HEK293T (cell line): Measurements from ENCODE around the gene DUS2.

ENCODE experiments used
- CTCF ChIA-PET: fragments of 350-600 bp; formaldehyde crosslinking; extraction: SDS; loops from one replicate; lab custom pipeline; 2021; ENCODE audit warnings: antibody characterized with exemption, inconsistent platforms; lab: Yijun Ruan, JAX
- POLR2A ChIA-PET: fragments of 350-600 bp; formaldehyde crosslinking; extraction: SDS; loops from one replicate; lab custom pipeline; 2020; ENCODE audit warnings: antibody characterized with exemption, inconsistent platforms; lab: Yijun Ruan, JAX
- DNase-seq: peaks from one replicate; pipeline ENCODE4 v3.0.0; 2012; ENCODE audit warnings: mixed read lengths; ENCODE audit errors: extremely low spot score
- ARNT ChIP-seq: fragments of 450-650 bp; IDR thresholded peaks from 2 replicates; pipeline ENCODE4 v1.6.1; 2017; ENCODE audit warnings: mild to moderate bottlenecking
- BHLHE40 ChIP-seq: fragments of 450-650 bp; IDR thresholded peaks from 2 replicates; pipeline ENCODE4 v1.6.1; 2016; ENCODE audit warnings: mild to moderate bottlenecking, moderate library complexity, borderline replicate concordance
- CTBP1 ChIP-seq: fragments of 450-650 bp; IDR thresholded peaks from 2 replicates; pipeline ENCODE4 v1.6.1; 2016; ENCODE audit warnings: borderline replicate concordance
- ELF4 ChIP-seq: fragments of 450-650 bp; IDR thresholded peaks from 2 replicates; pipeline ENCODE4 v1.6.1; 2017; ENCODE audit warnings: antibody characterized with exemption
- FOXA1 ChIP-seq: fragments of 450-650 bp; IDR thresholded peaks from 2 replicates; pipeline ENCODE4 v1.6.1; 2016; ENCODE audit warnings: mild to moderate bottlenecking
- FOXK2 ChIP-seq: fragments of 450-650 bp; IDR thresholded peaks from 2 replicates; pipeline ENCODE4 v1.6.1; 2016; ENCODE audit warnings: mild to moderate bottlenecking
- FOXM1 ChIP-seq: fragments of 450-650 bp; IDR thresholded peaks from 2 replicates; pipeline ENCODE4 v1.6.1; 2017; ENCODE audit warnings: mild to moderate bottlenecking, borderline replicate concordance
- HDGF ChIP-seq: fragments of 450-650 bp; IDR thresholded peaks from 2 replicates; pipeline ENCODE4 v1.6.1; 2017; ENCODE audit warnings: antibody characterized with exemption, borderline replicate concordance
- L3MBTL2 ChIP-seq: fragments of 450-650 bp; conservative IDR thresholded peaks from 2 replicates; pipeline ENCODE4 v1.6.1; 2016; ENCODE audit warnings: mild to moderate bottlenecking
- LEF1 ChIP-seq: fragments of 450-650 bp; IDR thresholded peaks from 2 replicates; pipeline ENCODE4 v1.6.1; 2017; ENCODE audit warnings: mild to moderate bottlenecking, borderline replicate concordance
- NFRKB ChIP-seq: fragments of 450-650 bp; IDR thresholded peaks from 2 replicates; pipeline ENCODE4 v1.6.1; 2016; ENCODE audit warnings: mild to moderate bottlenecking, moderate library complexity
- PKNOX1 ChIP-seq: fragments of 450-650 bp; IDR thresholded peaks from 2 replicates; pipeline ENCODE4 v1.6.1; 2016
- SP1 ChIP-seq: fragments of 450-650 bp; IDR thresholded peaks from 2 replicates; pipeline ENCODE4 v1.6.1; 2017
- SUZ12 ChIP-seq: fragments of 450-650 bp; IDR thresholded peaks from 2 replicates; pipeline ENCODE4 v1.6.1; 2016; ENCODE audit warnings: mild to moderate bottlenecking
- TARDBP ChIP-seq: fragments of 450-650 bp; IDR thresholded peaks from 2 replicates; pipeline ENCODE4 v1.6.1; 2016
- ZNF384 ChIP-seq: fragments of 450-650 bp; IDR thresholded peaks from 2 replicates; pipeline ENCODE4 v1.6.1; 2016

DUS2 gene

GRCh38 chr16:68083861-68084503 lies 60.9 kb downstream of the DUS2 start:
- DNase-seq = no peak
- TF ChIP-seq BHLHE40 (no peak), L3MBTL2 (no peak), SUZ12 (no peak), TARDBP (no peak), ELF4 (no peak), FOXK2 (no peak), ZNF384 (no peak), PKNOX1 (no peak), NFRKB (no peak), HDGF (no peak), FOXM1 (no peak), LEF1 (no peak), FOXA1 (no peak), SP1 (no peak)
- ChIA-PET CTCF (interaction anchor here (0.7 to 1.2 kb wide), 2 partner anchors 19 to 146 kb away, joined by 3 read pairs; no protein-coding TSS in a partner anchor), POLR2A (interaction anchor here (0.6 to 3.8 kb wide), 12 partner anchors 10 to 180 kb away, joined by 3 to 27 read pairs (median 6); partner anchors contain the start of genes PLA2G15 and SLC7A6)

- ChIA-PET POLR2A (interaction anchor here (0.6 to 3.8 kb wide), 21 partner anchors 9 to 241 kb away, joined by 3 to 27 read pairs (median 4); partner anchors contain the start of genes ESRP2, PLA2G15 and SLC7A6), CTCF (interaction anchor here (0.7 to 1.6 kb wide), 3 partner anchors 9 to 145 kb away, joined by 3 to 8 read pairs (median 3); no protein-coding TSS in a partner anchor)
- TF ChIP-seq FOXM1 = peak; percentile 45; the same call in 1 of the 2 replicates
- peak; percentile 86 for TF ChIP-seq L3MBTL2
- no peak for TF ChIP-seq HDGF
- TF ChIP-seq NFRKB = no peak
- no peak for TF ChIP-seq CTBP1
- TF ChIP-seq ELF4 = no peak
- TF ChIP-seq FOXK2 = no peak
- no peak for TF ChIP-seq SP1
- TF ChIP-seq ARNT = no peak
- TF ChIP-seq TARDBP = no peak
- no peak for TF ChIP-seq FOXA1
- TF ChIP-seq LEF1 = no peak
- TF ChIP-seq PKNOX1 = peak; percentile 61
- TF ChIP-seq BHLHE40 = no peak
- TF ChIP-seq ZNF384 = no peak
- TF ChIP-seq SUZ12 = no peak
- DNase-seq = peak; percentile 66
These were observed 61.6 kb downstream of the DUS2 start for GRCh38 chr16:68084504-68085258.

GRCh38 chr16:68085259-68086071 lies 62.4 kb downstream of the DUS2 start, which contains the start of gene NFATC3:
Gene NFATC3, plus strand, starts transcription at chr16:68085370. Its CDS starts 312 bp downstream, at chr16:68085682.
- TF ChIP-seq NFRKB (no peak), FOXM1 (no peak), BHLHE40 (no peak), ZNF384 (no peak), TARDBP (no peak)
- POLR2A ChIA-PET = interaction anchor here (0.9 to 3.8 kb wide), 16 partner anchors 9 to 241 kb away, joined by 3 to 27 read pairs (median 4); partner anchors contain the start of genes ESRP2 and PLA2G15

GRCh38 chr16:68086336-68086841 lies 63.3 kb downstream of the DUS2 start:
- ChIA-PET CTCF (interaction anchor here (0.5 to 1.6 kb wide), 2 partner anchors 8 to 230 kb away, joined by 3 to 8 read pairs; no protein-coding TSS in a partner anchor), POLR2A (interaction anchor here (0.9 to 2.9 kb wide), 8 partner anchors 10 to 178 kb away, joined by 3 to 23 read pairs (median 6); partner anchors contain the start of gene SLC7A6)
- DNase-seq = peak; percentile 25
- no peak for TF ChIP-seq SUZ12
- TF ChIP-seq FOXM1 = no peak
- no peak for TF ChIP-seq L3MBTL2
- no peak for TF ChIP-seq CTBP1
- no peak for TF ChIP-seq FOXA1
- no peak for TF ChIP-seq HDGF
- TF ChIP-seq ARNT = no peak
- no peak for TF ChIP-seq FOXK2
- no peak for TF ChIP-seq ZNF384
- no peak for TF ChIP-seq PKNOX1
- TF ChIP-seq SP1 = no peak

More at GRCh38 chr16:68085259-68086071, 62.4 kb downstream of the DUS2 start, which contains the start of gene NFATC3:
- peak; percentile 95 for DNase-seq
- CTCF ChIA-PET = interaction anchor here (1.2 to 1.6 kb wide), 2 partner anchors 9 to 20 kb away, joined by 3 to 8 read pairs; no protein-coding TSS in a partner anchor
